B cell (primary cell): ENCODE measurements around the gene HINT1.

Experiments
- CTCF ChIP-seq: fragments of 200-600 bp; IDR thresholded peaks from one replicate; pipeline ENCODE4 v1.8.0; 2022; ENCODE audit warnings: antibody characterized with exemption, mild to moderate bottlenecking
- EZH2 ChIP-seq: IDR thresholded peaks from 2 replicates; pipeline ENCODE4 v1.6.1; 2012; ENCODE audit warnings: borderline replicate concordance, low read depth, mild to moderate bottlenecking, moderate library complexity, low read length; ENCODE audit not compliant: insufficient read depth, poor library complexity, severe bottlenecking

GRCh38 chr5:131200560-131200959 lies 35.5 kb upstream of the HINT1 start:
- no peak for TF ChIP-seq CTCF
- TF ChIP-seq EZH2, result no peak
